ENCODE results near the gene NCKAP5. TPM values are rescaled to one million over a fixed set of nuclear protein-coding genes. Genes with fewer than 3 reads are reported as not detected.

Gene NCKAP5
- total RNA-seq, 1 donor from 2014 or later: 8.8 TPM

DNA sequence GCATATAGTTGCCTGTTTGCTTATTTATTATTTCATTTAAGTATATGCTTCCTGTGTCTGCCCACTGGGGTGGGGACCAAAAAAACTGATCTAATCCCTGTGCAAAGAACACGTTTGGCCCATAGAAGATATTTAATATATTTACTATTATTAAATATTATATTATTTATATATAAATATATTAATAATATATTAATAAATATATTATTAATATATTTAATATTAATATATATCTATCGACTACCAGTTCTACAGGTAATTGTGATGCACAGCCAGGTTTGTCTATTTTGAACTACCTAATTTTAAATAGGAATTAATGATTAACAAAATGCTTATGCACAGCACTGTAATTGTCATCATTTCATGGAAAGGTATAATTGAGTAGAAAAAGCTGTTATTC lies 609.4 kb downstream of the NCKAP5 start:
- Histone ChIP-seq H3K4me1 (no peaks in the 10 kb centered on the region), H3K27ac (no peak overlapping the region), H3K4me3 (no peak overlapping the region), H3K27me3 (no peaks in the 10 kb centered on the region), H3K9me3 (no peaks in the 10 kb centered on the region), H3K36me3 (no peaks in the 10 kb centered on the region)
- intact Hi-C loops (cut with DNase I): no loop called here
- no peak for DNase-seq (ENCODE audit: extremely low spot score in 2 of 2)
- TF ChIP-seq POLR2A (IDR thresholded peaks at IDR 0.05) (no peak), POLR2AphosphoS5 (IDR thresholded peaks at IDR 0.05; ENCODE audit: insufficient read depth in 1 of 2, low read depth in 1 of 2) (no peak)
- TF ChIP-seq, protein P1, sequence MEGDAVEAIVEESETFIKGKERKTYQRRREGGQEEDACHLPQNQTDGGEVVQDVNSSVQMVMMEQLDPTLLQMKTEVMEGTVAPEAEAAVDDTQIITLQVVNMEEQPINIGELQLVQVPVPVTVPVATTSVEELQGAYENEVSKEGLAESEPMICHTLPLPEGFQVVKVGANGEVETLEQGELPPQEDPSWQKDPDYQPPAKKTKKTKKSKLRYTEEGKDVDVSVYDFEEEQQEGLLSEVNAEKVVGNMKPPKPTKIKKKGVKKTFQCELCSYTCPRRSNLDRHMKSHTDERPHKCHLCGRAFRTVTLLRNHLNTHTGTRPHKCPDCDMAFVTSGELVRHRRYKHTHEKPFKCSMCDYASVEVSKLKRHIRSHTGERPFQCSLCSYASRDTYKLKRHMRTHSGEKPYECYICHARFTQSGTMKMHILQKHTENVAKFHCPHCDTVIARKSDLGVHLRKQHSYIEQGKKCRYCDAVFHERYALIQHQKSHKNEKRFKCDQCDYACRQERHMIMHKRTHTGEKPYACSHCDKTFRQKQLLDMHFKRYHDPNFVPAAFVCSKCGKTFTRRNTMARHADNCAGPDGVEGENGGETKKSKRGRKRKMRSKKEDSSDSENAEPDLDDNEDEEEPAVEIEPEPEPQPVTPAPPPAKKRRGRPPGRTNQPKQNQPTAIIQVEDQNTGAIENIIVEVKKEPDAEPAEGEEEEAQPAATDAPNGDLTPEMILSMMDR (IDR thresholded peaks at IDR 0.05): no peak

DNA sequence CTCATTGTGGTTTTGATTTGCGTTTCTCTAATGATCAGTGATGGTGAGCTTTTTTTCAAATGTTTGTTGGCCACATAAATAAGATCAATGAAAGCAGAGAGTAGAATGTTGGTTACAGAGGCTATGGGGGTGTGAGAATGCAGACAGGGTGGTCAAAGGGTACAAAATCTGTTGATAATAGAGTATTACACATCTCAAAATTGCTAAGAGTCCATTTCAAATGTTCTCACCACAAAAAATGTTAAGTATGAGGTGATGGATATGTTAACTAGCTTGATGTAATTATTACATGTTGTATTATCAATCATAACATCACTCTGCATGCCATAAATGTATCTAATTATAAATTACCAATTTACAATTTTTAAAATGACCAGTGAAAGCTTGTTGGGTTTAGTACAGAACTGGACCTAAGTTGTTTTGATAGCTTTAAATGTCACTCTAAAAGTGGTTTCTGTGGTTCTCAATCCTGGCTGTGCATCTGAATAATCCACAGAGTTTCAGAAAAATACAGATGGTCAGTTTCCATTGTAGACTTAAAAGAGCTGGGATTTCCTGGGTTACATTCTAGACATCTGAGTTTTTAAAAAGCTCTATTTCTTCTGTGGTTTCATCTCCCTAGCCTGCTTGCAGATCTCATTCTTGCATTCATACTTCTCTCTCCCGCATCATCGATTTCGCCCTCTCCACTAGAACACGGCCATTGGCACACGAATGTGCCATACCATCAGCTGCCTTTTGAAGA lies 612.2 kb downstream of the NCKAP5 start:
- intact Hi-C loops (cut with DNase I): no loop called here
- H3K9me3 ChIP-seq: no peaks in the 10 kb centered on the region
- DNase-seq (ENCODE audit: extremely low spot score in 2 of 2): no peak
- peaks cover 4% of the 10 kb centered on the region for H3K4me1 ChIP-seq
- no peaks in the 10 kb centered on the region for H3K27me3 ChIP-seq
- H3K27ac ChIP-seq: no peak overlapping the region
- H3K4me3 ChIP-seq: no peak overlapping the region
- TF ChIP-seq, protein P1 (IDR thresholded peaks at IDR 0.05): no peak
- no peak for TF ChIP-seq POLR2AphosphoS5 (IDR thresholded peaks at IDR 0.05; ENCODE audit: insufficient read depth in 1 of 2, low read depth in 1 of 2)
- no peak for TF ChIP-seq POLR2A (IDR thresholded peaks at IDR 0.05)
- no peaks in the 10 kb centered on the region for H3K36me3 ChIP-seq

DNA sequence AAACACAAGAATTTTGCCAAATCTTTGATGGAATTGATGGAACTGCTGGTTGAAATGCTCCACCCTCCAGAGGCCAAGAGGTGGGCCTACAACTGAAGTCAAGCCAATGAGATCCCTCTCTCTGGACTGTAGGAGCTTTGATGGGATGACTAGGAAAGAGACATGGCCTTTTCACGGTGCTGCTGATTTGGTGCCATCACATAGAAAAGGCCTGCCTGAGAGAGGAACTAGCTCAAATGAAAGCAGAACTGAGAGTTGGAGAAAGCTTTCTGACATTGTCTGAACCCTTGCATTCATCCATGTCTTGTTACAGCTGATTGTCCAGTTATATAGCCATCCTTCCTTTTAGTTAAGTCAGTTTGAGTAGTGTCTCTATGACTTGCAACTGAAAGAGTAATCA lies 614.5 kb downstream of the NCKAP5 start:
- no peaks in the 10 kb centered on the region for H3K9me3 ChIP-seq
- no peak for TF ChIP-seq POLR2A (IDR thresholded peaks at IDR 0.05)
- TF ChIP-seq, protein P1 (IDR thresholded peaks at IDR 0.05): no peak
- TF ChIP-seq POLR2AphosphoS5 (IDR thresholded peaks at IDR 0.05; ENCODE audit: insufficient read depth in 1 of 2, low read depth in 1 of 2): no peak
- DNase-seq (ENCODE audit: extremely low spot score in 2 of 2): no peak
- intact Hi-C loops (cut with DNase I): no loop called here
- no peaks in the 10 kb centered on the region for H3K36me3 ChIP-seq
- H3K4me3 ChIP-seq: no peak overlapping the region
- H3K4me1 ChIP-seq: peaks cover 6% of the 10 kb centered on the region
- no peaks in the 10 kb centered on the region for H3K27me3 ChIP-seq
- no peak overlapping the region for H3K27ac ChIP-seq

DNA sequence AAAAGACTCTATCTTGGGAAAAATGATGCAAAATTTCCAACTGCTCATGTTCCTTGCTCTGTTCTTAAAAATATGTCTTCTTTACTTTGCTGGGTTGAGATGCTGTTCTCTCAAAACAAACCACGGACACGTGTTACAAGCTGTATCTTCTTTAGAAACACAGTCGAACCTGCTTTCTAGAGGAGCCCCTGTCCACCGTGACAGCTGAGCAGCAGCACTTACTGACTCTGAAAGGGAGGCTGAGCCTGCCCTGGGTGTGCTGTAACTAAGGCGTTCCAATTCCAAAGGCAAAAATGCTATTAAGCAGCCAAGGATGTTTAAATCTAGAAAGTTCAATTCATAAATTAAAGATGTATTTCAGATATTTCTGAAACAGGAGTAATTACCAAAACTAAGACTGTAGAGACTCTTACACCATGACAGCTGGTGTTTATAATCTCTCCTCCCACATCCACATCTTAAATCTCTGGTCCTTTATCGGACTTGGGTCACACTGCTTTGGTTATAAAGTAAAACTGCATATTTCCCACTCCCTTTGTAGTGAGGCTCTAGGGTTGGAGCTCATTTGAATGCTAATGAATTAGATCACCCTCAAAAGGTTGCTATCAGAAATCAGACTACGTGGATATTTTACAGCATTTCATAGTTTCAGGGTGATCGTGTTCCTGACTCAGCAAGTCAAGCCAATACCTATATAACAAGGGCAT lies 617.1 kb downstream of the NCKAP5 start:
- intact Hi-C loops (cut with DNase I): no loop called here
- DNase-seq (ENCODE audit: extremely low spot score in 2 of 2): no peak
- Histone ChIP-seq H3K27me3 (no peaks in the 10 kb centered on the region), H3K4me3 (no peak overlapping the region), H3K4me1 (peaks cover 6% of the 10 kb centered on the region), H3K36me3 (no peaks in the 10 kb centered on the region), H3K27ac (no peak overlapping the region), H3K9me3 (no peaks in the 10 kb centered on the region)
- TF ChIP-seq POLR2AphosphoS5 (IDR thresholded peaks at IDR 0.05; ENCODE audit: insufficient read depth in 1 of 2, low read depth in 1 of 2) (no peak), POLR2A (IDR thresholded peaks at IDR 0.05) (no peak)
- TF ChIP-seq, protein P1 (IDR thresholded peaks at IDR 0.05): no peak

DNA sequence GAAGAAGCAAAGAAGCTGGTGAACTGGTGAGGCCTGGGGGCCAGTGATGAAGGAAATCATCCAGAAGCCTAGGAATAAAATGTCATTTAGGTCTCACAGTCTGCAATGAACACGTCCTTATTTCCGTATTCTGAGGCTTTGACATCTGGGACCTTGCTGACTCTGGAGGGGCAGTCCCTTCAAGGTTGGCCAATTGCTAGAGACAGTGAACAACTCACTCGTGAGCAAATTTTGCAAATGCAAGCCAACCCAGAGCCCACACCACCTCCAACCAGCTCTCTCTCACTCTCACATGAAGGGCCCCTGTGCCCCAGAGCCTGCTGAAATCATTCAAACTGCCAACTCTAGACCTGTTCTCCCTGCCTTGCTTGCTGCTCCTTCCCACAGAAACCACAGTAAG lies 619.2 kb downstream of the NCKAP5 start:
- intact Hi-C loops (cut with DNase I): no loop called here
- Histone ChIP-seq H3K4me3 (no peak overlapping the region), H3K27me3 (no peaks in the 10 kb centered on the region), H3K9me3 (no peaks in the 10 kb centered on the region), H3K4me1 (peaks cover 6% of the 10 kb centered on the region), H3K36me3 (no peaks in the 10 kb centered on the region), H3K27ac (no peak overlapping the region)
- no peak for DNase-seq (ENCODE audit: extremely low spot score in 2 of 2)
- TF ChIP-seq POLR2AphosphoS5 (IDR thresholded peaks at IDR 0.05; ENCODE audit: insufficient read depth in 1 of 2, low read depth in 1 of 2) (no peak), POLR2A (IDR thresholded peaks at IDR 0.05) (no peak)
- TF ChIP-seq, protein P1 (IDR thresholded peaks at IDR 0.05): no peak

Data from vagina (tissue), 2 donors.